Liver (tissue), 3 donors: Measurements from ENCODE around the gene RIIAD1.

Experiments used
- EGR1 ChIP-seq, 2 donors: IDR thresholded peaks; 2 replicates each; pipeline ENCODE4 v1.6.1; 2016 to 2018; ENCODE audit warnings: antibody characterized with exemption in 2 of 2, low read depth in 2 of 2
- FOXA1 ChIP-seq: IDR thresholded peaks from 2 replicates; pipeline ENCODE4 v1.6.1; 2016; ENCODE audit warnings: antibody characterized with exemption
- FOXA2 ChIP-seq: IDR thresholded peaks from 2 replicates; pipeline ENCODE4 v1.6.1; 2016; ENCODE audit warnings: antibody characterized with exemption
- GABPA ChIP-seq, 2 donors: IDR thresholded peaks in 1 of 2; conservative IDR thresholded peaks in 1 of 2; 2 replicates each; pipeline ENCODE4 v1.6.1; 2016; ENCODE audit warnings: antibody characterized with exemption in 2 of 2, mild to moderate bottlenecking in 1 of 2, moderate library complexity in 1 of 2
- JUND ChIP-seq, 2 donors: IDR thresholded peaks; 2 replicates each; pipeline ENCODE4 v1.6.1; 2016; ENCODE audit warnings: antibody characterized with exemption in 2 of 2
- RAD21 ChIP-seq, 2 donors: IDR thresholded peaks; 2 replicates each; pipeline ENCODE4 v1.6.1; 2016; ENCODE audit warnings: antibody characterized with exemption in 2 of 2, mild to moderate bottlenecking in 2 of 2
- RXRA ChIP-seq, 2 donors: IDR thresholded peaks; 2 replicates each; pipeline ENCODE4 v1.6.1; 2017 to 2018; ENCODE audit warnings: antibody characterized with exemption in 2 of 2, mild to moderate bottlenecking in 1 of 2
- TAF1 ChIP-seq: conservative IDR thresholded peaks from 2 replicates; pipeline ENCODE4 v1.6.1; 2016; ENCODE audit warnings: antibody characterized with exemption, mild to moderate bottlenecking
- YY1 ChIP-seq: IDR thresholded peaks from 2 replicates; pipeline ENCODE4 v1.6.1; 2016; ENCODE audit warnings: antibody characterized with exemption, mild to moderate bottlenecking
- TF ChIP-seq, protein P1 (sequence below): fragments of 150-350 bp; IDR thresholded peaks from 2 replicates; pipeline ENCODE4 v1.5.1; 2017; ENCODE audit warnings: improper control_type of control experiment, low read depth, low read length; ENCODE audit not compliant: missing input control
- TF ChIP-seq, protein P2 (sequence below): IDR thresholded peaks from 2 replicates; pipeline ENCODE4 v1.6.1; 2016; ENCODE audit warnings: antibody characterized with exemption
- TF ChIP-seq, protein P3 (sequence below): IDR thresholded peaks from 2 replicates; pipeline ENCODE4 v1.6.1; 2016; ENCODE audit warnings: antibody characterized with exemption
- TF ChIP-seq, protein P4 (sequence below): IDR thresholded peaks from 2 replicates; pipeline ENCODE4 v1.6.1; 2016; ENCODE audit warnings: antibody characterized with exemption, mild to moderate bottlenecking
- TF ChIP-seq, protein P5 (sequence below): IDR thresholded peaks from 2 replicates; pipeline ENCODE4 v1.6.1; 2016; ENCODE audit warnings: antibody characterized with exemption
- donor health status: healthy.
- donor health status: healthy.

DNA sequence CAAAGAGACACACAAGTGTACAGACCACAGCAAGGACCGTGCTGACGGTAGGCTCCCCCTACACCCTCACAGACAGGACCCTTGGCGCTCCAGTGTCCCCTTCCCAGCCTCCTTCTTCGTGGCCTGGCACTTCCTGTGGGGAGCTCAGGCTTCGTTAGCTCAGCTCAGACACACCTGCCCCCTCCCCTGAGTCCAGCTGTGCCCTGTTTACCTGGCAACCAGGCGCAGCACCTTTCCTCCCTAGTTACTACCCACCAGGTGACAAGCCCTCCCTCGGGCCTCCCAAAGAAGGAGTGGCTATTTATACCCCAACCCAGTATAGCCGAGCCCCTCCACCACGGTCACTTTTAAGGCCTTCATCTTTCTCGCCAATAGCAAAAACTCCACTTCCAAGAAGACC is 9.4 kb upstream of the RIIAD1 start:
- TF ChIP-seq, protein P1, sequence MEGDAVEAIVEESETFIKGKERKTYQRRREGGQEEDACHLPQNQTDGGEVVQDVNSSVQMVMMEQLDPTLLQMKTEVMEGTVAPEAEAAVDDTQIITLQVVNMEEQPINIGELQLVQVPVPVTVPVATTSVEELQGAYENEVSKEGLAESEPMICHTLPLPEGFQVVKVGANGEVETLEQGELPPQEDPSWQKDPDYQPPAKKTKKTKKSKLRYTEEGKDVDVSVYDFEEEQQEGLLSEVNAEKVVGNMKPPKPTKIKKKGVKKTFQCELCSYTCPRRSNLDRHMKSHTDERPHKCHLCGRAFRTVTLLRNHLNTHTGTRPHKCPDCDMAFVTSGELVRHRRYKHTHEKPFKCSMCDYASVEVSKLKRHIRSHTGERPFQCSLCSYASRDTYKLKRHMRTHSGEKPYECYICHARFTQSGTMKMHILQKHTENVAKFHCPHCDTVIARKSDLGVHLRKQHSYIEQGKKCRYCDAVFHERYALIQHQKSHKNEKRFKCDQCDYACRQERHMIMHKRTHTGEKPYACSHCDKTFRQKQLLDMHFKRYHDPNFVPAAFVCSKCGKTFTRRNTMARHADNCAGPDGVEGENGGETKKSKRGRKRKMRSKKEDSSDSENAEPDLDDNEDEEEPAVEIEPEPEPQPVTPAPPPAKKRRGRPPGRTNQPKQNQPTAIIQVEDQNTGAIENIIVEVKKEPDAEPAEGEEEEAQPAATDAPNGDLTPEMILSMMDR: no peak
- TF ChIP-seq FOXA1 (no peak), GABPA (IDR thresholded peaks at IDR 0.05 in 1 of 2, conservative IDR thresholded peaks at IDR 0.05 in 1 of 2) (no peak), RXRA (IDR thresholded peaks at IDR 0.05) (no peak), RAD21 (IDR thresholded peaks at IDR 0.05) (no peak), JUND (IDR thresholded peaks at IDR 0.05) (no peak), TAF1 (no peak), EGR1 (IDR thresholded peaks at IDR 0.05; ENCODE audit: low read depth in 2 of 2) (no peak), FOXA2 (no peak), YY1 (no peak)
- TF ChIP-seq, protein P2, sequence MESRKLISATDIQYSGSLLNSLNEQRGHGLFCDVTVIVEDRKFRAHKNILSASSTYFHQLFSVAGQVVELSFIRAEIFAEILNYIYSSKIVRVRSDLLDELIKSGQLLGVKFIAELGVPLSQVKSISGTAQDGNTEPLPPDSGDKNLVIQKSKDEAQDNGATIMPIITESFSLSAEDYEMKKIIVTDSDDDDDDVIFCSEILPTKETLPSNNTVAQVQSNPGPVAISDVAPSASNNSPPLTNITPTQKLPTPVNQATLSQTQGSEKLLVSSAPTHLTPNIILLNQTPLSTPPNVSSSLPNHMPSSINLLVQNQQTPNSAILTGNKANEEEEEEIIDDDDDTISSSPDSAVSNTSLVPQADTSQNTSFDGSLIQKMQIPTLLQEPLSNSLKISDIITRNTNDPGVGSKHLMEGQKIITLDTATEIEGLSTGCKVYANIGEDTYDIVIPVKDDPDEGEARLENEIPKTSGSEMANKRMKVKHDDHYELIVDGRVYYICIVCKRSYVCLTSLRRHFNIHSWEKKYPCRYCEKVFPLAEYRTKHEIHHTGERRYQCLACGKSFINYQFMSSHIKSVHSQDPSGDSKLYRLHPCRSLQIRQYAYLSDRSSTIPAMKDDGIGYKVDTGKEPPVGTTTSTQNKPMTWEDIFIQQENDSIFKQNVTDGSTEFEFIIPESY: no peak
- TF ChIP-seq, protein P3, sequence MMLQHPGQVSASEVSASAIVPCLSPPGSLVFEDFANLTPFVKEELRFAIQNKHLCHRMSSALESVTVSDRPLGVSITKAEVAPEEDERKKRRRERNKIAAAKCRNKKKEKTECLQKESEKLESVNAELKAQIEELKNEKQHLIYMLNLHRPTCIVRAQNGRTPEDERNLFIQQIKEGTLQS: no peak
- TF ChIP-seq, protein P4, sequence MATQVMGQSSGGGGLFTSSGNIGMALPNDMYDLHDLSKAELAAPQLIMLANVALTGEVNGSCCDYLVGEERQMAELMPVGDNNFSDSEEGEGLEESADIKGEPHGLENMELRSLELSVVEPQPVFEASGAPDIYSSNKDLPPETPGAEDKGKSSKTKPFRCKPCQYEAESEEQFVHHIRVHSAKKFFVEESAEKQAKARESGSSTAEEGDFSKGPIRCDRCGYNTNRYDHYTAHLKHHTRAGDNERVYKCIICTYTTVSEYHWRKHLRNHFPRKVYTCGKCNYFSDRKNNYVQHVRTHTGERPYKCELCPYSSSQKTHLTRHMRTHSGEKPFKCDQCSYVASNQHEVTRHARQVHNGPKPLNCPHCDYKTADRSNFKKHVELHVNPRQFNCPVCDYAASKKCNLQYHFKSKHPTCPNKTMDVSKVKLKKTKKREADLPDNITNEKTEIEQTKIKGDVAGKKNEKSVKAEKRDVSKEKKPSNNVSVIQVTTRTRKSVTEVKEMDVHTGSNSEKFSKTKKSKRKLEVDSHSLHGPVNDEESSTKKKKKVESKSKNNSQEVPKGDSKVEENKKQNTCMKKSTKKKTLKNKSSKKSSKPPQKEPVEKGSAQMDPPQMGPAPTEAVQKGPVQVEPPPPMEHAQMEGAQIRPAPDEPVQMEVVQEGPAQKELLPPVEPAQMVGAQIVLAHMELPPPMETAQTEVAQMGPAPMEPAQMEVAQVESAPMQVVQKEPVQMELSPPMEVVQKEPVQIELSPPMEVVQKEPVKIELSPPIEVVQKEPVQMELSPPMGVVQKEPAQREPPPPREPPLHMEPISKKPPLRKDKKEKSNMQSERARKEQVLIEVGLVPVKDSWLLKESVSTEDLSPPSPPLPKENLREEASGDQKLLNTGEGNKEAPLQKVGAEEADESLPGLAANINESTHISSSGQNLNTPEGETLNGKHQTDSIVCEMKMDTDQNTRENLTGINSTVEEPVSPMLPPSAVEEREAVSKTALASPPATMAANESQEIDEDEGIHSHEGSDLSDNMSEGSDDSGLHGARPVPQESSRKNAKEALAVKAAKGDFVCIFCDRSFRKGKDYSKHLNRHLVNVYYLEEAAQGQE: no peak
- TF ChIP-seq, protein P5, sequence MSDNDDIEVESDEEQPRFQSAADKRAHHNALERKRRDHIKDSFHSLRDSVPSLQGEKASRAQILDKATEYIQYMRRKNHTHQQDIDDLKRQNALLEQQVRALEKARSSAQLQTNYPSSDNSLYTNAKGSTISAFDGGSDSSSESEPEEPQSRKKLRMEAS: no peak
